Uterus (tissue), 2 donors: Measurements from ENCODE around the gene TSTD1.

Source experiments
- CTCF ChIP-seq, 4 experiments: fragments of 200-600 bp in 2 of 4; fragments of 450-650 bp in 2 of 4; sonication (generic) in 2 of 4; IDR thresholded peaks; one replicate each; pipeline ENCODE4 v1.5.1; 2016 to 2019; ENCODE audit warnings: antibody characterized with exemption in 4 of 4, mild to moderate bottlenecking in 2 of 4, moderate library complexity in 1 of 4
- POLR2A ChIP-seq, 2 donors: fragments of 450-650 bp; IDR thresholded peaks; one replicate each; pipeline ENCODE4 v1.6.1; 2016; ENCODE audit warnings: antibody characterized with exemption in 2 of 2, mild to moderate bottlenecking in 1 of 2, moderate library complexity in 1 of 2

- no peak for TF ChIP-seq CTCF (IDR thresholded peaks at IDR 0.05)
- no peak for TF ChIP-seq POLR2A (IDR thresholded peaks at IDR 0.05)
Measured at GRCh38 chr1:161083748-161084596, 45.2 kb upstream of the TSTD1 start.
